Measurements from ENCODE around the gene RAB11FIP4.

RAB11FIP4 gene

GRCh38 chr17:31411707-31412285 is 20.3 kb downstream of the RAB11FIP4 start:
- DNase-seq: no peak

DNA sequence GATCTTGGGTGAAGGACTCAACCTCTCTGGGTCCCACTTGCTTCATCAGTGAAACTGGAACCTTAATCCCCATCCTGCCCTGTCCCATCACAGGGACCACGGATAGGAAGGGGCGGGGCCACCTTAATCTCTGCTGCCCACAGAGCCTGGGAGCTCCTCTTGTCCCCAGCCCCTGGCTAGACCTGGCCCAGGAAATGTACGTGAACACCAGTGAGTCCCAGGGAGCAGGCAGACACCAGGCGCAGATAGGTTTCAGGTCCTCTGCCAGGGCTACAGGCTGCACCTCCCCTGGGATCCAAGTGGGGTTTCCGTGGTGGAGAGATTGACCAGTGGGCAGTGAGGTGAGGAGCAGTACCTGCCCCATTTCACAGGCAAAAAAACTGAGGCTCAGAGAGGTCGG is 21.0 kb downstream of the RAB11FIP4 start:
- no peak for DNase-seq

DNA sequence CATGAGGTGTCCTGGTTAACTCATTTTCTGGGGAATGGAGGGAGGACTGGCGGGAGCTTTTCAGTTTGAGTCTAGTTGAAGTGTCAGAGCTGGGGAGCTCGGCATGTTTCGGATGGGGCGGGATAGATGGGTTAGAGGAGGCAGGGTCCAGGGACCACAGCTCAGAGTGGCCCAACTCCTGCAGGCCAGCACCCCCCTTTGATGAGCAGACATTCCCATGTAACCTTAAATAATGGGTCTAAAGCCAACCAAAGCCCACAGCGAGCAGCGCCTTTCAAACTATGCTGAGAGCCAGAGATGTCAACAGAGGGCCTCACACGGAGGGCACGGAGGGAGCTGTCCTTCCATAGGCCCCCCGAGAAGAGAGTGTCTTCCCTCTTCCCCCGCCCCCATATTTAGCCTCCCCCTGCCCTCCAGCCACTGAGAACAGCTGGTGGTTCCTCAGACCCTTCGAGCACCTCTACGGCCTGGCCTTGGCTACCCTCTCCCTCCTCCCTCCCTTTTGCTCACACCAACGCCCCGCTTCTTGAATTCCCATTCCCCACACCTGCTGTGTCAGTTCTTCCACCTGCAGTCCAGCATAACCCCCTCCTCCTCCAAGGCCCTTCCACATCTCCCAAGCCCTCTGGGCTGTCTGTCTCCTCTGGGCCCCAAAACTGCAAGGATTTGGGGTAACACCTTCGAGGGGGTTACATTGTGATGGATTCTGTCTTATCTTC is 21.8 kb downstream of the RAB11FIP4 start:
- DNase-seq: no peak

DNA sequence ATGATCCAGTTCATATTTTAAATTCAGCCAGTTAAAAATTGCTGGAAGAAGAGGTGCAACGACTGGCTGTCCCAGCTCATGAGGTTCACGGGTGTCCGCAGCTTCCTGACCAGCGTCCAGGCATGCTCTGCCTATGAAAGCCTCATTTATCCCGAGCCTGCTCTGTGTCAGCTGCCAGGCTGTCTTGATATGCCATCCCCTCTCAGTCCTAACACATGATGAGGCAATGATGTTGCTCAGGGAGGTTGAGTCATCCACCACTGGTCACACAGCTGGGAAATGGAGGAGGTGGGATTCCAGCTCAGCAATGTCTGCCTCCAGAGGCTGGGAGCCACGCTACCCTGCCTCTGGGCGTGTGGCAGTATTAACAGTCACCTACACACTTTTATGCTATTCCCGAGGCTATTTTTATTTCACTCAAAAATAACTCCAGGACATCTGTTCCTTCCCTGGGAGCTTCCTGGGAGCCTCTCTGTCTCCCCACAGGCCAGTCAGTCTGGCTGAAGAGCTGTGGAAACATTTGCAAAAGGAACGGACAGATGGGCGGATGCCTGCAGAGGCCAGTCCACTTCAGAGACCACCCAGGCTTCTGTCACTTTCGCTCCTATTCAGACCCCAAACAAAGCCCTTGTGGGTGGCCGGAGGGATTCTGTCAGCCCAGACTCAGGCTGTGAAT is 22.5 kb downstream of the RAB11FIP4 start:
- no peak for DNase-seq

DNA sequence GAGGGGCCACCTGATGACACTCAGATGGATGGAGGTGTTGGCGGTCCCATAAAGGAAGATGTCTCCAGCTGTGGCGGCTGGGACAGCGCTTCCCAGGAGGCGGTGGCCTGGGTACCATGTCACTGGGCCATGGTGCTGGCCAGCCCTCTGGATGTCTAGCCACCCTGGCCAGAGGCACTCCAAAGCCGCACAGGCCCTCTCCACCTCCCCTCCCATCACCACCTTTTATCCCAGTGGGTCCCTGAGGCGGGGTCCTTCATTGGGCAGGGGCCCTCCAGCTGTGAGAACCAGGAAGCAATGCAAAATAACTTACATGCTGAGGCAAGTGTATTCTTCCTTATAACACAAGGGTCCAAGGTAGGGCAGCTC is 23.1 kb downstream of the RAB11FIP4 start:
- DNase-seq: no peak

GRCh38 chr17:31415004-31415454 is 23.6 kb downstream of the RAB11FIP4 start:
- DNase-seq: no peak

DNA sequence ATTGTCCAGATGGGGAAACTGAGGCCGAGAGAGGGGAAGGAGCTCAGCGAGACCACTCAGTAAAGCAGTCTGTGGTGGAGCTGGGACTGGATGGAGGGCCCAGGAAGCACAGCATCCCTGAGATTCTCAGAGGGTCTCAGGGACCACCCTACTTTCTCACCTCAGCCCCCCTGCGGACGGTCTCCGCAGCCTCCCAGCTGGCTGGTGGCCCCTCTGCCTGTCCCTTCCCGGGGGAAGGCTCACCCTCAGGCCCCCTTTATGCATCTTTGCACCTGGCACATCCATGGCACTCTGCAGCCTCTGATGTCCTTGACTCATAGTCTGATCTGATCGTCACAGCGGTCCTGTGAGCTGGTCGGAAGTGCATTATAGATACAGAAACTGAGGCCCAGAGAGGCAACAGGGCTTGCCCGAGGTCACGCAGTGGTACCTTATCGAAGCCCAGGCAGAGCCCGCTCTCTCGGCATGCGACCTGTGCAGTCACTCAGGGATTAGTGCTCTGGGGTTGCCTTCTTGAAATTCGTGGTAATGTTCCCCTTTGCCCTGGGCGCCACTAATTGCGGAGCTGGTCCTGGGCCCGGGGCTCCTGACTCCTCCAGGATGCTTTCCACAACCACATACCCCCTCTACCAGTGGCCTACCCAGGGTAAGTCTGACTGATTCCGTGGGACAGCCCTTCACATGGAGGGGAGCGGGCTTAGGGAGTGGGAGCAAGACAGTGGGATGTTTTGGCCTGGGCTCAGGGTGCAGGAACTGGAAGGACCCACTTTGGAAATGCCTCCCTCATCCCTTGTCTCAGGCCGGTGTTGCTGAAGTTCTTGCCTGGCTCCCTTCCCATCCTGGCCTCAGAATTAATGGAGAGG is 24.4 kb downstream of the RAB11FIP4 start:
- no peak for DNase-seq

GRCh38 chr17:31416503-31416923 is 25.0 kb downstream of the RAB11FIP4 start:
- DNase-seq: no peak

- no peak for DNase-seq
Observed at GRCh38 chr17:31417051-31417792, 25.7 kb downstream of the RAB11FIP4 start.

GRCh38 chr17:31418773-31419350 is 27.4 kb downstream of the RAB11FIP4 start:
- DNase-seq: no peak

- no peak for DNase-seq
Observed at GRCh38 chr17:31422443-31422842, 31.0 kb downstream of the RAB11FIP4 start.

DNA sequence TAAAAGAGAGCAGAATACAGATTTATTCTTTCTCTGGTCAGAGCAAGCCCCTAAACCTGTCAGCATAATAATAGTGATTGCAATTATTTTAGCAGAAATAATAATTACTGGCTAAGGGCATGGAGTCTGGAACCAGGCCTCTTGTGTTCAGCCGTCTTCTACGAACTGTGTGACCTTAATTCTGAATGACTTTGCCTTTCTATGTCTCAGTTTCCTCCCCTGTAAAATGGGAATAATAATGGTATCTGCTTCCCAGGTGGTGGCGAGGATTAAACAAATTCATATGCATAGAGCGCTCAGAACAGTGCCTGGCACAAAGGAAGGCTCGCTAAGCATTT is 33.4 kb downstream of the RAB11FIP4 start:
- DNase-seq: no peak

DNA sequence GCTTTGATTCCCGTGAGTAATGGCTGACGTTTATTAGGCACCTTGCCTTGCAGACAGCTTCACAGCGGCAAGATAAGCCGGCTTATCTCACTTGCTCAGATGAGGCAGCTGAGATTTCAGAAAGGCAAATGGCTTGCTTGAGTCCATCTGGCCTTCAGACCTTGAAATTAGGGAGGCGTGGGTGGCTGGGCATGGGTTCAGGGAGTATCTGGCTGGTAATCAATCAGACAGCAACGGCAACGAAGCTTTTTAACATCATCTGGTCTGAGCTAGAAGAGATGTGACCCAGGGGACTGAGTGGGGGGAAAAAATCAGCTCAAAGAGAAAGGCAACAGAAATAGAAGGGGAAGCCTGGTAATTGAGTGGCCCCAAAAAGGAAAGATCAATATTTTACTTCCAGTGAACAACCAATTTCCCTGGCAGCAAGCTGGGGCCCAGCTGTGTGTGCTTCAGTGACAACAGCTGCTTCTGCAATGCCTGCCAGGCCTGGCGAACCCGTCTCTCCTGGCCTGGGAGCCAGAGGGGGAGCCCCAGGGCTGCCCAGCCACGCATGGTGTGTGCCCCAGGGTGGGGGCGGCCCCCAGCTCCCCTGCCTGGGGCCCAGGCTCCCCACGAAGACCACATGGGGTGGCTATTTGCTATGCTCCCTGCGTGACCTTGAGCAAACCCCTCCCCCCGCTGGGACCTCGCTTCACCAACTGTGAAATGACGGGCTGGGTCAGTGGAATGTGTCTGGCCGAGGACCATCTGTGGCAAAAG is 34.0 kb downstream of the RAB11FIP4 start:
- DNase-seq: no peak

DNA sequence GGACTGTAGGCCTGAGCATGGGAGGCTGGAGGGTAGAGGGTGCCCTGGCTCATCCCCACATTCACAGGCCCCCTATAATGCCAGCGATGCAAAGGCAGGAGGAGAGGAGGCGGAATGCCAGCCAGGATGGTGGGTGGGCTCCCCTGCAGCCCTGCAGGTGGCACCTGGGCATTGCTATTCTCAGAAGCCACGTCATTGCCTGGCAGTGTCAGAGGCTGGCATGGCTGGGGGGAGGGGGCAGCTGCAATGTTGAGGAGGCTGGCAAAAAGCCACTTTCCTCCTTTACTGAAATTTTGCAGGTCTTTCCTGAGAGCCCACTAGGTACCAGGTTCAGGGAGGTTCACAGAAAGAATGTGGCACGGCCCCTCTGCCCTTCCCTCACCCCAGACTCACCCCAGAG is 36.2 kb downstream of the RAB11FIP4 start:
- DNase-seq: no peak

DNA sequence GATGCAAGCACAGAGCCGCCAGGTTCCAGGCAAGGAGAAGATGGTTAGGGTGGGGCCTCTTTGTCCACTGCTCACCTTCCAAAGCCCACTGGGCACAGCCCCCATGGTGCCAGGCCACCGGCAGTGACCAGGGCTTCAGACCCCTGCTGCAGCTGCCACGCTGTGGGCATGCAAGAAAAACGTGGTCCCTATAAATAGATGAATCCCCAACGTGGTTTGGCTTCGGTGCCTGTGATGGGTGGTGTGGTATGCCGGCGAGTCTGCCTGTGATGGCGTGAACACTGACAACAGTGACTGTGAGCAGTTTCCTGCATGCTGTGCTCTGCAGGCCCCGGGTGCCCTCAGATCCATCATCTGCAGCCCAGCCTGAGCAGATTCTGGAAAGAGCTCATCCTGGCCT is 36.6 kb downstream of the RAB11FIP4 start:
- no peak for DNase-seq

DNA sequence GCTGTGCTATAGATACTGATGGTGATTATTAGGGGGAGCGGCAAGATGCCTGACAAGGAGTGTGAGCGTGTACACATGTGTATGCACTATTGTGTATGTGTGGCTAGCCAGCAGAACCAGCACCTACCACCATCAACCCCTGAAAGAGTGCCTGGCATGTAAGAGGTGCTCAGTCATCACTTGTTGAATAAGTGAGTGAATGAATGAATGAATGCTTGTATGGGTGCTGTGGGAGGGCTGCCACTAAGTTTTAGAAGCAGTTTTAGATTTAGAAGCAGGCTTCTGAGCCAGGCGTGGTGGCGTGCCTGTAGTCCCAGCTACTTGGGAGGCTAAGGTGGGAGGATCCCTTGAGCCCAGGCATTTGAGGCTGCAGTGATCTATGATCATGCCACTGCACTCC is 37.0 kb downstream of the RAB11FIP4 start:
- no peak for DNase-seq

DNA sequence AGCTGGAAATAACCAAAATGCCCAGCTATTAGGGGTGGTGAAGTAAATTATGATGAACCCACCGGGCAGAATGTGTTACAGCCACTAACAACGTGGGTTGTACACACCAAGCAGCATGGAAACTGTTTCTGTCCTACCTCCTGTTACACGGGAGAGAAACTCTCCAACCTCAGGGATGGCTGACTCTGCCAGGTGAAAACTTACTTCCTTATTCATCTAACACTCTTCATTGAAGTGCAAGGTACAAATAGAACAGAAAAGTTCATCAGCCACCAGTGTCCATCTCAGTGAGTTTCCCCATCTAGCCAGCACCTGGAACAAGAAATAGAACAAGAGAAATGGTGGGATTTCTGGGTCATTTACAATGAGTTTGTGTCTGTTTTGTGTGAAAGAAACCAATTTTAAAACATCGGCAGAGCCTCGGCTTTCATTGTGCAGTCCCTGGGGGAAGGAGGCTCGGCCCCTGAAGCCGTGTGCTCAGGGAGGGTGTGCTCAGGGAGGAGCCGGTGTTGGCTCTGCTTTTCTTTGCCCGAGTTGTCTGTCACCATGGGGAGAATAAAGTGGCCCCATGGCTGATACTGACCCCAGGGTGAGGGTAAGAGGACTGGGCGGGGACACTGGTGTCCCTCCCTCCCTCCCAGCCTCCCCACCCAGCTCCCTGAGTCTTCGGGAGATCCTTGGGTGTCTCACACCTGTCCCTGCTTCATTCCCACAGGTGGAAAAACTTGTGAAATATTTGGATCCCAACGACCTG is 39.8 kb downstream of the RAB11FIP4 start:
- no peak for DNase-seq

DNA sequence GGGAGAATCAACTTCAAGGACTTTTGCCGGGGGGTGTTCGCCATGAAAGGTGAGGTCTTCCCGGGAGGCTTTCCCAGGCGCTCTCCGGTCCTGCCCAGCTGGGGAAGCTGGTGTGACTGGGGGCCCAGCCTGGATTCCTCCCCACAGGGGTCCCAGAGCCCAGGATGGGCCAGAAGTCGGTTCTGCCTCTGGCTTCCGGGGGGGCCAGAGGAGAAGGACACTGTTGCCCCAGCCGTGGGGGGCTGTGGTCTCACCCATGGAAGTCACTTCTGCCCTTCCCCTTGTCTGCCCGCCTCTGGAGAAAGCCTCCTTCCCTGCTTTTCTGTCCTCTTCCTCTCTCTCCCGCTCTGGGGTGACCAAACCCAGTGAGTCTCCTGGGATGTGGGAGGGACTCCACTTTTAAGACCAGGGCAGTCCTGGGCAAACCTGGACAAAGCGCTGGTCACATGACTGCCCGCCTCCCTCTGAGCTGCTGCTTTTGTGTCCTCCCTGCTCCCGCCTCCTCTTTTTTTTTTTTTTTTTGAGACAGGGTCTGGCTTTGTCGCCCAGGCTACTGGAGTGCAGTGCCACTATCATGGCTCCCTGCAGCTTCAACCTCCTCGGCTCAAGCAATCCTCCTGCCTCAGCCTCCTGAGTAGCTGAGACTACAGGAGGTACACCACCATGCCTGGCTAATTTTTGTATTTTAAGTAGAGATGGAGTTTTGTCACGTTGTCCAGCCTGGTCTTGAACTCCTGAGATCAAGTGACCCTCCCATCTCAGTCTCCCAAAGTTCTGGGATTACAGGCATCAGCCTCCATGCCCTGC is 40.6 kb downstream of the RAB11FIP4 start:
- DNase-seq: no peak

DNA sequence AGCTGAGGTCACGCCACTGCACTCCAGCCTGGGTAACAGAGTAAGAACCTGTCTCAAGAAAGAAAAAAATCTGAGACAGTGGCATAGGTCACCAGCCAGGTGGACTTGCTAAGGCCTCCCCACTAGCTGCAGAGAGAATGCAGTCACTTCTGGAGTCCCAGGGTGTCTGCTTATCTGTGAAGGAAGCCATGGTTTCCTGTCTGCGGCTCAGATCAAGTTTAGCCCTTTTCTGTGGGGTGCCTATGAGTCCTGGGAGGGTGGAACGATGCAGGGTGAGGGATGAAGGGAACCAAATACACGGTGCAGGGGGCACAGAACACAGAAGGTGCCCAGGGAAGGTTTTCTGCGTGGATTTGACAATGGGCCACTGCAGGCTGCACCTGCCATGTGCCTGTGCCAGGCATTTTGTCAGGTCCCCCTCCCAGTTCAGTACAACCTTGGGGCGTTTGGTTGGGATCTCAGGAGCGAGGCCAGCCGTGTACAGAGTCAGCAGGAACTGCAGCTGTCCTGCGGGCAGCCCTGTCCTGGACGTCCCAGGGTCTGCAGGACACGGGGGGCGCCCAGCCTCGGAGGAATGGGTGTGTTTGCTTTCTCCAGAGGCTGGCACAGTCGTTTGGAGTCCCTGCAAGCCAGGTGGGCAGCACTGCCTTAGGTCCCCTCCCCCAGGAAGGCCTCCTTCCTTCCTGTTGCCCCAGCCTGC is 41.8 kb downstream of the RAB11FIP4 start:
- no peak for DNase-seq
